ENCODE measurements around the gene KCTD2. TPM values are rescaled to one million over a fixed set of nuclear protein-coding genes. Genes with fewer than 3 reads are reported as not detected.
"Not testable (repeated sequence)": the region's sequence is repeated elsewhere in the genome, so short reads cannot be mapped to it uniquely, and the experiment has no call there.

KCTD2 gene
- total and polyA plus RNA-seq, 4 donors, result 15.1 to 22.3 (median 19.4) TPM

- DNase-seq, result no peak
Observed at GRCh38 chr17:75004371-75004770, 42.7 kb upstream of the KCTD2 start.

GRCh38 chr17:75005291-75005690, 41.7 kb upstream of the KCTD2 start:
- no peak overlapping the region for H3K27ac ChIP-seq (ENCODE audit: low read depth in 1 of 2, low read length in 1 of 2)
- H3K4me1 ChIP-seq (ENCODE audit: control insufficient read depth in 5 of 5, insufficient read depth in 5 of 5, low read length in 5 of 5), result no peaks in the 10 kb centered on the region
- DNase-seq (no peak), ATAC-seq (ENCODE audit: insufficient read depth, low FRiP score) (no peak)
- WGBS, 2 donors, result 92 to 97% methylated on average over 8 of the region's 8 CpGs
- H3K9me3 ChIP-seq (ENCODE audit: control insufficient read depth in 4 of 4, insufficient read depth in 3 of 4, low read length in 3 of 4), result no peaks in the 10 kb centered on the region
- no peak overlapping the region for H3K4me3 ChIP-seq
- H3K27me3 ChIP-seq (ENCODE audit: control insufficient read depth in 3 of 3, insufficient read depth in 3 of 3, low read length in 2 of 3), result no peaks in the 10 kb centered on the region
- TF ChIP-seq CTCF (IDR thresholded peaks at IDR 0.05; ENCODE audit: control extremely low read depth, extremely low read depth), result no peak
- H3K9ac ChIP-seq (ENCODE audit: insufficient read depth in 1 of 2, low read length in 2 of 2), result no peak overlapping the region
- peaks cover 4 to 29% (median 8%) of the 10 kb centered on the region in 4 donors for H3K36me3 ChIP-seq (ENCODE audit: control insufficient read depth in 4 of 4, insufficient read depth in 4 of 4, low read length in 4 of 4)

More at GRCh38 chr17:75004371-75004770, 42.7 kb upstream of the KCTD2 start:
- 97 to 98% methylated on average over 3 of the region's 3 CpGs for WGBS, 2 donors
- no peak for TF ChIP-seq CTCF (IDR thresholded peaks at IDR 0.05; ENCODE audit: control extremely low read depth, extremely low read depth)
- Histone ChIP-seq H3K27ac (ENCODE audit: low read depth in 1 of 2, low read length in 1 of 2) (no peak overlapping the region), H3K4me1 (ENCODE audit: control insufficient read depth in 5 of 5, insufficient read depth in 5 of 5, low read length in 5 of 5) (no peaks in the 10 kb centered on the region), H3K9ac (ENCODE audit: insufficient read depth in 1 of 2, low read length in 2 of 2) (no peak overlapping the region), H3K36me3 (ENCODE audit: control insufficient read depth in 4 of 4, insufficient read depth in 4 of 4, low read length in 4 of 4) (peaks cover 4 to 29% (median 8%) of the 10 kb centered on the region in 4 donors), H3K27me3 (ENCODE audit: control insufficient read depth in 3 of 3, insufficient read depth in 3 of 3, low read length in 2 of 3) (no peaks in the 10 kb centered on the region), H3K4me3 (no peak overlapping the region), H3K9me3 (ENCODE audit: control insufficient read depth in 4 of 4, insufficient read depth in 3 of 4, low read length in 3 of 4) (no peaks in the 10 kb centered on the region)
- no peak for ATAC-seq (ENCODE audit: insufficient read depth, low FRiP score)

GRCh38 chr17:75006084-75006483, 40.9 kb upstream of the KCTD2 start:
- H3K4me3 ChIP-seq; H3K9ac ChIP-seq (ENCODE audit: insufficient read depth in 1 of 2, low read length in 2 of 2); H3K27me3 ChIP-seq (ENCODE audit: control insufficient read depth in 3 of 3, insufficient read depth in 3 of 3, low read length in 2 of 3); H3K4me1 ChIP-seq (ENCODE audit: control insufficient read depth in 5 of 5, insufficient read depth in 5 of 5, low read length in 5 of 5); DNase-seq; H3K27ac ChIP-seq (ENCODE audit: low read depth in 1 of 2, low read length in 1 of 2); ATAC-seq (ENCODE audit: insufficient read depth, low FRiP score); H3K9me3 ChIP-seq (ENCODE audit: control insufficient read depth in 4 of 4, insufficient read depth in 3 of 4, low read length in 3 of 4): not testable (repeated sequence)
- H3K36me3 ChIP-seq (ENCODE audit: control insufficient read depth in 4 of 4, insufficient read depth in 4 of 4, low read length in 4 of 4), result peaks cover 4 to 29% (median 8%) of the 10 kb centered on the region in 4 donors
- WGBS, 2 donors, result 92 to 96% methylated on average over 6 of the region's 6 CpGs

GRCh38 chr17:75006653-75007052, 40.4 kb upstream of the KCTD2 start:
- Histone ChIP-seq H3K36me3 (ENCODE audit: control insufficient read depth in 4 of 4, insufficient read depth in 4 of 4, low read length in 4 of 4) (peaks cover 4 to 26% (median 7%) of the 10 kb centered on the region in 4 donors), H3K9me3 (ENCODE audit: control insufficient read depth in 4 of 4, insufficient read depth in 3 of 4, low read length in 3 of 4) (no peaks in the 10 kb centered on the region), H3K9ac (ENCODE audit: insufficient read depth in 1 of 2, low read length in 2 of 2) (no peak overlapping the region), H3K4me3 (no peak overlapping the region), H3K4me1 (ENCODE audit: control insufficient read depth in 5 of 5, insufficient read depth in 5 of 5, low read length in 5 of 5) (peaks cover 0 to 9% (median 0%) of the 10 kb centered on the region in 5 donors), H3K27me3 (ENCODE audit: control insufficient read depth in 3 of 3, insufficient read depth in 3 of 3, low read length in 2 of 3) (no peaks in the 10 kb centered on the region), H3K27ac (ENCODE audit: low read depth in 1 of 2, low read length in 1 of 2) (no peak overlapping the region)
- WGBS, 2 donors, result 76 to 78% methylated on average over 5 of the region's 5 CpGs
- TF ChIP-seq CTCF (IDR thresholded peaks at IDR 0.05; ENCODE audit: control extremely low read depth, extremely low read depth), result no peak
- ATAC-seq (ENCODE audit: insufficient read depth, low FRiP score) (no peak), DNase-seq (no peak)

Measured in lung (tissue), 12 donors.